Left ventricle myocardium inferior (tissue), 1 donor: Measurements from ENCODE around the gene CXorf49. TPM values are rescaled to one million over a fixed set of nuclear protein-coding genes. Genes with fewer than 3 reads are reported as not detected.
"Not testable (repeated sequence)": the region's sequence is repeated elsewhere in the genome, so short reads cannot be mapped to it uniquely, and the experiment has no call there.

Experiments
- DNase-seq: peaks from one replicate; pipeline ENCODE4 v3.0.0-alpha.2; 2020
- H3K27ac ChIP-seq: fragments of 200-600 bp; replicated peaks from 2 replicates; pipeline ENCODE4 v1.8.0; 2021
- H3K27me3 ChIP-seq: fragments of 200-600 bp; 2 replicates; pipeline ENCODE4 v1.8.0; 2021; ENCODE audit warnings: low read depth
- H3K36me3 ChIP-seq: fragments of 200-600 bp; 2 replicates; pipeline ENCODE4 v1.8.0; 2021
- H3K4me1 ChIP-seq: fragments of 200-600 bp; 2 replicates; pipeline ENCODE4 v1.8.0; 2021
- H3K4me3 ChIP-seq: fragments of 200-600 bp; 2 replicates; pipeline ENCODE4 v1.8.0; 2021; ENCODE audit warnings: mild to moderate bottlenecking, moderate library complexity
- H3K9me3 ChIP-seq: fragments of 200-600 bp; replicated peaks from 2 replicates; pipeline ENCODE4 v1.8.0; 2021
- intact Hi-C: fragments of 100-400 bp; cut with micrococcal nuclease; formaldehyde crosslinking; loops from one replicate; pipeline ENCODE4 v1.11.0; 2022
- total RNA-seq: library from RNA; stranded (reverse); fragmentation: NEBNext Ultra II Directional; extraction: Animal tissue kit (Norgen Biotek cat#: 25700); gene quantifications from one replicate; pipeline ENCODE4 v1.2.1, GENCODE V29; 2021
- TF ChIP-seq, protein P1 (sequence below): fragments of 200-600 bp; IDR thresholded peaks from 2 replicates; pipeline ENCODE4 v1.8.0; 2021; ENCODE audit warnings: antibody characterized with exemption, mild to moderate bottlenecking, borderline replicate concordance
- donor health status: DM: no; HTN: yes; CAD: no; lungs with severe emphysema.

CXorf49 gene
- total RNA-seq, 1 donor from 2014 or later, result not detected

DNA sequence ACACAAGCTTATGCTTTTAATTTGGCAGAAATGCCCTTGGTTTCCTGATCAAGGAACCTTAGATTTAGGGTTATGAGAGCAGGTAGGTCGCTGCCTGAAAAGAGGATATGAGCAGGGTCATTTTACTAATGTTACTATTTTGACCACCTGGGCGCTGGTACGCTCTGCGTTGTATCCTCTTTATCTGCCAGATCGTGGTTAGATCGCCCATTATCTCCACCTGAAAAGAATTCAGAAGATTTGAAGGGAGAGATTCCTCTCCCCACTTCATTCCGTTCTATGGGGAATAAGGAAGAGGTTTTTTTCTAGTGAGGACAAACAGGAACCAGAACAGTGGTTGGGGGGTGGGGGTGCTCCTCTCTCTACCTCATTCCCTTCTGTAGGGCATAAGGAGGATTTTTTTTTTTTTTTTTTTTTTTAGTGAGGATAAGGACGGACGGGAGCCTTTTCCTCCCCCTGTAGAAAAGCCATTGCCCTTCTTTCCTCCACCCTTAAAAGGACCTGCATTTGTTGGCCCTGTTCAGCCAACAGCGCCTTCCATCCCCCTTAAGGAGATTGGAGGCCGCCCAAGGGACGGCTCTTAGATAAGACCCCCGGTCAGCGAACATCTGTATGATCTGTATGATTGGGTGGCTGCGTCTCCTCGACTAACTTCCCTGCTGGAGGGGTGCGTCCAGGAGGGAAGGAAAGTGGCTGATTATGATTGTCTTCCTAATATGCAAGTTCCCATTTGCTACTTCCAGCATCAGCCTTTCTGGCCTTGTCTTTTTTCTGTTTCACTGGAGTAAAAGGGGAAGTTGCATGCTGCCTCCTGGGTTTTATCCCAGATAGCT, 20.4 kb downstream of the CXorf49 start:
- H3K9me3 ChIP-seq, intact Hi-C loops, DNase-seq, H3K4me1 ChIP-seq, H3K27ac ChIP-seq, H3K4me3 ChIP-seq, H3K36me3 ChIP-seq, H3K27me3 ChIP-seq: not testable (repeated sequence)

DNA sequence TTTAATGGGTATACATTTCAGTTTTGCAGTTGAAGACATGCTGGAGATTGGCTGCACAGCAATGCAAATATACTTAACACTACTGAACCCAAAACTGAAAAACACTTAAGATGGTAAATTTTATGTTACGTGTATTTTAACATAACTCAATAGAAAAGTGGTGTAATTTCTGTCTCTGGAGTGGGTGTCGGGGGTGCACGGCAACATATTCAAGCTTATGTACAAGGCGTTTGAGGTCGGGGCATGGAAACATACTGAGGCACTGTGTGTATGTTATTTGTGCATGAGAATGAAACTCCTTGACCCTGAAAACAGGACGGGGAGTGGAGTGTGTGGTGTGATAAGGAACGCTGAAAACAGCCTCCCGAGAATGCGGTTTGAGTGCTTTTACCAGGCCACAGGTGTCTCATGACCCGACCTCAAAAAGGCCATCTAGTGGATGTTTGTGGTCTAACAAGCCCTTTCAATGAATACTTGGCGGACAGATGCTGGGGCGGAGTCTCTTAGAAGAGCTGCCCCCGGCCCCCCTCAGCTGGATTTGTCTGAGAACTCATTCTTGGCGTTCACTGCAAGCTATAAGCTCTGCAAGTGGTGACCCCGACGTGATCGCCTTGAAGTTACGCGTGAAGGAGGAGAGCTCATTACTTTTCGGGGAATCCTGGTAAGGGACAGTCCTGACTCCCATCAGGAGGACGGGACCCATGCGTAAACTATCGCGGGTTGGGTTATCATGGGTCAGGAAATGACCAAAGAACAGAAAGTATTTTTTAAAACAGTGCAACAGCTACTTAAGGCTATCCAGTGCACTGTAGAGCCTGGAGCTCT, 21.2 kb downstream of the CXorf49 start:
- DNase-seq, H3K9me3 ChIP-seq, H3K27ac ChIP-seq, H3K4me1 ChIP-seq, intact Hi-C loops, H3K27me3 ChIP-seq, H3K4me3 ChIP-seq, H3K36me3 ChIP-seq: not testable (repeated sequence)

DNA sequence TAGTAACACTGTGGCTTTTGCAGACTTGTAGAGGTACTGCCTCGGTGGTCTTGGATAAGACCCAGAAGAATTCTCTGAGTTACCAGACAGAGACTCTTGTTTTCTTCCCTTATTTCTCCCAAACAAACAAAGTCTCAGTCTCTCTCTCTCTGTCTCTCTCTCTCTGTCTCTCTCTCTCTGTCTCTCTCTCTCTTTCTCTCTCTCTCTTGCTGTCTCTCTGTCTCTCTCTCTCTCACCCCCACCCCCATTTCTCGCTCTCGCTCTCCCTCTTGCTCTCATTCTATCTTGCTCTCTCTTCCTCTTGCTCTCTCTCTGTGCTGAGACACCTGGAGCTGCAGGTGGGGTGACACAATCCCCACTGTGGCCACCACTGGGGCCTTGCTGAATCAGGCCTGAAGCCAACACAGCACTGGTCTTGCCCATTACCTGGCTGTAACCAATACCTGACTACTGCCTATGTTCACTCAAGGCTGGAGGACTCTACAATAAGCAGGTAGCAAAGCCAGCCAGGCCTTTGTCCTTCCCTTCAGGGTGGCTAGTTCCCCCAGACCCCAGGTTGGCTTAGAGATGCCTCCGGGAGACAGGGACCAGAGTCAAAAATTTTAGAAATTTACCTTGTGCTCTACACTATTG, 38.4 kb downstream of the CXorf49 start:
- no peak for DNase-seq
- H3K9me3 ChIP-seq, result no peaks in the 10 kb centered on the region
- no peaks in the 10 kb centered on the region for H3K4me1 ChIP-seq
- no peak overlapping the region for H3K27ac ChIP-seq
- intact Hi-C loops, result no loop called here
- H3K27me3 ChIP-seq, result no peaks in the 10 kb centered on the region
- H3K36me3 ChIP-seq, result no peaks in the 10 kb centered on the region
- H3K4me3 ChIP-seq, result no peak overlapping the region
- TF ChIP-seq, protein P1, sequence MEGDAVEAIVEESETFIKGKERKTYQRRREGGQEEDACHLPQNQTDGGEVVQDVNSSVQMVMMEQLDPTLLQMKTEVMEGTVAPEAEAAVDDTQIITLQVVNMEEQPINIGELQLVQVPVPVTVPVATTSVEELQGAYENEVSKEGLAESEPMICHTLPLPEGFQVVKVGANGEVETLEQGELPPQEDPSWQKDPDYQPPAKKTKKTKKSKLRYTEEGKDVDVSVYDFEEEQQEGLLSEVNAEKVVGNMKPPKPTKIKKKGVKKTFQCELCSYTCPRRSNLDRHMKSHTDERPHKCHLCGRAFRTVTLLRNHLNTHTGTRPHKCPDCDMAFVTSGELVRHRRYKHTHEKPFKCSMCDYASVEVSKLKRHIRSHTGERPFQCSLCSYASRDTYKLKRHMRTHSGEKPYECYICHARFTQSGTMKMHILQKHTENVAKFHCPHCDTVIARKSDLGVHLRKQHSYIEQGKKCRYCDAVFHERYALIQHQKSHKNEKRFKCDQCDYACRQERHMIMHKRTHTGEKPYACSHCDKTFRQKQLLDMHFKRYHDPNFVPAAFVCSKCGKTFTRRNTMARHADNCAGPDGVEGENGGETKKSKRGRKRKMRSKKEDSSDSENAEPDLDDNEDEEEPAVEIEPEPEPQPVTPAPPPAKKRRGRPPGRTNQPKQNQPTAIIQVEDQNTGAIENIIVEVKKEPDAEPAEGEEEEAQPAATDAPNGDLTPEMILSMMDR, result no peak

DNA sequence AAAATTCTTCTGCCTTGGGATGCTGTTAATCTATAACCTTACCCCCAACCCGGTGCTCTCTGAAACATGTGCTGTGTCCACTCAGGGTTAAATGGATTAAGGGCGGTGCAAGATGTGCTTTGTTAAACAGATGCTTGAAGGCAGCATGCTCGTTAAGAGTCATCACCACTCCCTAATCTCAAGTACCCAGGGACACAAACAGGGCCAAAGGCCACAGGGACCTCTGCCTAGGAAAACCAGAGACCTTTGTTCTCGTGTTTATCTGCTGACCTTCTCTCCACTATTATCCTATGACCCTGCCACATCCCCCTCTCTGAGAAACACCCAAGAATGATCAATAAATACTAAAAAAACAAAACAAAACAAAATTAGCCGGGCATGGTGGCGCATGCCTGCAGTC, 40.9 kb downstream of the CXorf49 start:
- DNase-seq, intact Hi-C loops, H3K36me3 ChIP-seq, H3K27ac ChIP-seq, H3K4me3 ChIP-seq, H3K9me3 ChIP-seq, H3K4me1 ChIP-seq, H3K27me3 ChIP-seq: not testable (repeated sequence)

DNA sequence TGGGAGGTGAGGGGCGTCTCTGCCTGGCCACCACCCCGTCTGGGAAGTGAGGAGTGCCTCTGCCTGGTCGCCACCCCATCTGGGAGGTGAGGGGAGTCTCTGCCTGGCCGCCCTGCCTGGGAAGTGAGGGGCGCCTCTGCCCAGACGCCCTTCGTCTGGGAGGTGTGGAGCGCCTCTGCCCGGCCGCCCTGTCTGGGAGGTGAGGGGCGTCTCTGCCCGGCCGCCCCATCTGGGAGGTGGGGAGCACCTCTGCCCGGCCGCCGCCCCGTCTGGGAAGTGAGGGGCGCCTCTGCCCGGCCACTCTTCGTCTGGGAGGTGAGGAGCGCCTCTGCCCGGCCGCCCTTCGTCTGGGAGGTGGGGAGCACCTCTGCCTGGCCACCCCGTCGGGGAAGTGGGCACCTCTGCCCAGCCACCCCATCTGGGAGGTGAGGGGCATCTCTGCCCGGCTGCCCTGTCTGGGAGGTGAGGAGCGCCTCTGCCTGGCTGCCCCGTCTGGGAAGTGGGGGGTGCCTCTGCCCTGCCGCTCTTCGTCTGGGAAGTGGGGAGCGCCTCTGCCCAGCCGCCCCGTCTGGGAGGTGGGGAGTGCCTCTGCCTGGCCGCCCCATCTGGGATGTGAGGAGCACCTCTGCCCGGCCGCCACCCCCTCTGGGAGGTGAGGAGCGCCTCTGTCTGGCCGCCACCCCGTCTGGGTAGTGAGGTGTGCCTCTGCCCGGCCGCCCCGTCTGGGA, 41.9 kb downstream of the CXorf49 start:
- H3K4me3 ChIP-seq, H3K9me3 ChIP-seq, intact Hi-C loops, H3K27ac ChIP-seq, H3K36me3 ChIP-seq, H3K4me1 ChIP-seq, H3K27me3 ChIP-seq, DNase-seq: not testable (repeated sequence)

DNA sequence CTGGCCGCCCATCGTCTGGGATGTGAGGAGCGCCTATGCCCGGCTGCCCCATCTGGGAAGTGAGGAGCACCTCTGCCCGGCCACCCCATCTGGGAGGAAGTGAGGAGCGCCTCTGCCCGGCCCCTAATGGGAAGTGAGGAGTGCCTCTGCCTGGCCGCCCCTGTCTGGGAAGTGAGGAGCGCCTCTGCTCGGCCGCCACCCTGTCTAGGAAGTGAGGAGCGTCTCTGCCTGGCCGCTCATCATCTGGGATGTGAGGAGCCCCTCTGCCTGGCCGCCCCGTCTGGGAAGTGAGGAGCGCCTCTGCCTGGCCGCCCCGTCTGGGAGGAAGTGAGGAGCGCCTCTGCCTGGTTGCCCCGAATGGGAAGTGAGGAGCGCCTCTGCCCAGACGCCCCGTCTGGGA, 42.4 kb downstream of the CXorf49 start:
- intact Hi-C loops, result not testable (repeated sequence)

DNA sequence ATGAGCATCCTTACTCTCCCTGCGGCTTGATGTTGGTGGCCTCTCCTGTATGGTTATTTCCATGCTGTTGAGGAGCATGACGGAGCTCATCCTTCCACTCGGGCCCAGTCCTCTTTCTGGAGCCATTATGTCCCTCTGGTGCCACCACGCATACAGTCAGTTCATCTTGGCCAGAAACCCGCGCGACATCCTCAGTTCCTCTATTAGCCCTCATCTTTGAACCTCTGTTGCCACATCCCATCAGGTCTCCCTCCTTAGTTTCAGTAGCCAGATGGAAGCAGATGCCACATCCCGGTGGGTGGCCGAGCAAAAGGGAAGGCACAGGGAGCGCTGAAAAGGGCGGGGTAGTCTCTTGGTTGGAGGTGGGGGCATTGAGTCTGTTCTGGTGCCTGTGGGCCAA, 46.1 kb downstream of the CXorf49 start:
- DNase-seq, result no peak
- Histone ChIP-seq H3K4me3 (no peak overlapping the region), H3K27ac (no peak overlapping the region), H3K9me3 (no peaks in the 10 kb centered on the region), H3K27me3 (no peaks in the 10 kb centered on the region), H3K36me3 (no peaks in the 10 kb centered on the region), H3K4me1 (no peaks in the 10 kb centered on the region)
- TF ChIP-seq, protein P1, result no peak
- intact Hi-C loops, result no loop called here

More for the DNA sequence above, 42.4 kb downstream of the CXorf49 start:
- not testable (repeated sequence) for H3K27ac ChIP-seq, H3K27me3 ChIP-seq, H3K9me3 ChIP-seq, H3K4me3 ChIP-seq, H3K36me3 ChIP-seq, DNase-seq, H3K4me1 ChIP-seq
